Measurements from ENCODE around the gene RNF44. TPM values are rescaled to one million over a fixed set of nuclear protein-coding genes. Genes with fewer than 3 reads are reported as not detected.

RNF44 gene
- total RNA-seq, 2 donors from 2014 or later = 10.9 to 38.6 TPM

DNA sequence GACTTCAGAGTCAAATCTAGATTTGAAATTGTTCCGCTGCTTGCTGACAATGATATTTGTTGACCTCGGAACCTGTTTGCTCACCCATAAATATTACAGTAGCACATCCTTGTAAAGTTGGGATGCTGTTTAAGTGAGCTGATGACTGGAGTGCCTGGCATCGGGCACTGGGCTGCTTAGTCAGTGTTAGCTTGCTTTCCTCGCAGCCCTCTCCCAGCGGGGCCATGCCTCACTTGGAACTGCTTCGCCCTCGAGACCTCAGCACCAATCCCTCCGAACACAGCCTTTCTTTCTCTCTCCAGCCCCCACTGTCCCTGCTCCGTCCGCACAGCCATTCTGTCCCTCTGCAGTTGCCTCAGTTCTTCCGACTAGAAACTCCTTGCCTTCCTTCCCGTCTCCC is 23.4 kb downstream of the RNF44 start:
- Histone ChIP-seq H3K4me1 (no peaks in the 10 kb centered on the region), H3K9me3 (no peaks in the 10 kb centered on the region), H3K36me3 (replicated peaks in 1 of 2; ENCODE audit: insufficient read depth in 1 of 2, low read depth in 2 of 2) (peaks cover 0 to under 1% of the 10 kb centered on the region in 2 donors), H3K27ac (no peak overlapping the region), H3K4me3 (no peak overlapping the region), H3K27me3 (no peaks in the 10 kb centered on the region)
- TF ChIP-seq POLR2A (IDR thresholded peaks at IDR 0.05) = no peak
- TF ChIP-seq CTCF (IDR thresholded peaks at IDR 0.05) = no peak
- no peak for ATAC-seq
- no peak for DNase-seq
- WGBS, 2 donors = 71 to 75% methylated on average over 12 of the region's 12 CpGs
- intact Hi-C loops (cut with DNase I) = no loop called here

DNA sequence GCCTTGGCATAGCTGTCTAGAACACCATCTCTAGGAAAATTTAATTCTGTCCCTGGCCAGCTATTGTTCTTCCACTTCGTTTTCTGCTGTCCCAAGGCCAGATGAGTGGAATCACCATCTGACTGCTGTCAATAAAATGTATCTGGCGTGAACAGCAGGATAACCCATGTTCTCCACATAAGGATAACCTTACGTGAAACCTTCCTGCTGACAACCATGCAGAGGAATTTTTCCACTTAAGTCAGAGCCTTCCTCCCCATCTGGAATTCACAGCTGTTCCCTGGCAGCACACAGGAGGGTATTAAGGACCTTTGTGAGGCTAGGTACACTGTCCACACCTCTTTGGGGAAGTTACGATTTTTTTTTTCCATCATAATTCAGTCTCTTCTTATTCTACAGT is 28.6 kb downstream of the RNF44 start:
- intact Hi-C loops (cut with DNase I) = no loop called here
- no peaks in the 10 kb centered on the region for H3K9me3 ChIP-seq
- no peaks in the 10 kb centered on the region for H3K4me1 ChIP-seq
- ATAC-seq = no peak
- no peak overlapping the region for H3K4me3 ChIP-seq
- peaks cover 0 to 18% of the 10 kb centered on the region in 2 donors for H3K36me3 ChIP-seq (replicated peaks in 1 of 2; ENCODE audit: insufficient read depth in 1 of 2, low read depth in 2 of 2)
- H3K27me3 ChIP-seq = no peaks in the 10 kb centered on the region
- TF ChIP-seq POLR2A (IDR thresholded peaks at IDR 0.05) = no peak
- TF ChIP-seq CTCF (IDR thresholded peaks at IDR 0.05) = no peak
- 84 to 85% methylated on average over 4 of the region's 4 CpGs for WGBS, 2 donors
- H3K27ac ChIP-seq = no peak overlapping the region
- no peak for DNase-seq

DNA sequence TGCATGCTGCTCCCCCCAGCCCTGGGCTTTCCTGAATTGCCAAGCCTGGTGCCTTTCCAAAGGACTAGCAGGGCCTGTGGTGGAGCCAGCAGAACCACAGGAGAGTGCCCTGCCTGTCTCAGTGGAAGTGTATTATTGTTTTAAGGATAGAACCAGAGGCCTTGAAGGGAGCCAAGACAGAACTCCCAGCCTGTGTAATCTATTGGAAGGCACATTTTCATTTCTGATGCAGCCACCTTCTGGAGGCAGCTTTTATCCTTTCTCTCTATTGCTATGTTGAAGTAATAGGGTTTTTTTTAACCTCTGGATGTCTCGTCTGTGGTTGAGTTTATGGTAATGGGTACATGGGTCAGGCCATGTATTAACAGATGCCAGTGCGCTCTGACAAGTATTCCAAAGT is 29.3 kb downstream of the RNF44 start:
- TF ChIP-seq POLR2A (IDR thresholded peaks at IDR 0.05) (no peak), CTCF (IDR thresholded peaks at IDR 0.05) (no peak)
- intact Hi-C loops (cut with DNase I) = no loop called here
- DNase-seq = no peak
- no peak overlapping the region for H3K4me3 ChIP-seq
- peaks cover 0 to 21% of the 10 kb centered on the region in 2 donors for H3K36me3 ChIP-seq (replicated peaks in 1 of 2; ENCODE audit: insufficient read depth in 1 of 2, low read depth in 2 of 2)
- ATAC-seq = no peak
- H3K27ac ChIP-seq = no peak overlapping the region
- H3K4me1 ChIP-seq = no peaks in the 10 kb centered on the region
- H3K9me3 ChIP-seq = no peaks in the 10 kb centered on the region
- no peaks in the 10 kb centered on the region for H3K27me3 ChIP-seq
- WGBS, 2 donors = 97% methylated on average over 2 of the region's 2 CpGs

GRCh38 chr5:176503496-176503895 is 33.7 kb downstream of the RNF44 start:
- intact Hi-C loops (cut with DNase I) = no loop called here
- 93 to 94% methylated on average over 5 of the region's 5 CpGs for WGBS, 2 donors

More at GRCh38 chr5:176503496-176503895, 33.7 kb downstream of the RNF44 start:
- DNase-seq (no peak), ATAC-seq (no peak)
- Histone ChIP-seq H3K27ac (no peak overlapping the region), H3K4me1 (no peaks in the 10 kb centered on the region), H3K4me3 (no peak overlapping the region), H3K36me3 (replicated peaks in 1 of 2; ENCODE audit: insufficient read depth in 1 of 2, low read depth in 2 of 2) (peaks cover 17 to 45% of the 10 kb centered on the region in 2 donors), H3K27me3 (no peaks in the 10 kb centered on the region), H3K9me3 (no peaks in the 10 kb centered on the region)
- TF ChIP-seq POLR2A (IDR thresholded peaks at IDR 0.05) (no peak), CTCF (IDR thresholded peaks at IDR 0.05) (no peak)
